ENCODE data around the gene DZIP1.
"Not testable (repeated sequence)": the region's sequence is repeated elsewhere in the genome, so short reads cannot be mapped to it uniquely, and the experiment has no call there.

The DZIP1 gene

DNA sequence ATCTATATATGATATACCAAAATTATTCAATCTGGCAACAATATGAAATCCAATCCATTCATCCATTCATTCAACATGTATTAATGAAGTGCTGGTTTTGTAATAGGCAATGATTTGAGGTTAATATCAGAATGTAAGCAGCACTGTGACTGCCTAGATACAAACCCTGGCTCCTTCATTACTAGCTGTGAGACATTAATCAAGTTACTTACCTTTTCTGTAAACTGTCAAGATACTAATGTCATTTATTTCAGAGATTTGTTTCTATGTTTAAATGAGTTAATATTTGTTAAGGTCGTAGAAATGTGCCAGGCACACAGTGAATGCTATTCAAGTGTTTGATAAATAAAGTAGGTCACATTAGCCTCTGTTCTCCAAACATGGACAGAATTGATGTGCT lies 51.0 kb downstream of the DZIP1 start:
- DNase-seq = no peak

DNA sequence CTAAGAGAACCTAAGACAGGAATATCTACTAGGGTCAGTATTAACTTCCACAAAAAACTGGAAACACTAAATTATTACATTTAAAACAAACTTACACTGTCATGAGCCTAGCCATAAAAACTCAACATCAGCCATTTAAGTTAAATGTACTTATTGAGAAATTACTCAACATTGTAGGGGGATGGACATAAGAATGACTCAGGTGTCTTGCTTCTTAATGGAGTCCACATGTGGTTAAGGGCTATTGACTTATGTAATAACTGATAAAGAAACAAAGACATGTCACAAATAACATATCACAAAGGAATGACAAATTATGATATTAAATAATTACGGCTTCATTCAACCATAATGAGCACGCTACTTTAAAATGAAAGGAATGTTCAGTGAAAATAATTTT lies 55.8 kb downstream of the DZIP1 start:
- DNase-seq = no peak

DNA sequence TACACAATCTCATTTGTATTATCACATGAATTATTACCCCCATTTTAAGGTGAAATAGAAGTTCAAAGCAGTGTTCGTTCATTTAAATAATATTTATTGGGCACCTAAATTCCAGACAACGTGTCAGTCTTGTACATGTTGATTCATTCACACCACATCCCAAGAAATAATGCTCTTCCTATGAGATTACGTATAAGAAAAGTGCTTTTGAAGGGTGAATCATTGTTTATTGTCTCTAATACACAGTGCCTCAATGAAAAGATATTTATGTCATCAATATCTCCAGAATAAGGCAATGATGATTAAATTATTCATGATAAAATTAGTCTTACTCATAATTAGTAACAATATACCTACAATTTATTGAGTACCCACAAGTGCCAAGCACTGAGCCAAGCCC lies 56.4 kb downstream of the DZIP1 start:
- no peak for DNase-seq

DNA sequence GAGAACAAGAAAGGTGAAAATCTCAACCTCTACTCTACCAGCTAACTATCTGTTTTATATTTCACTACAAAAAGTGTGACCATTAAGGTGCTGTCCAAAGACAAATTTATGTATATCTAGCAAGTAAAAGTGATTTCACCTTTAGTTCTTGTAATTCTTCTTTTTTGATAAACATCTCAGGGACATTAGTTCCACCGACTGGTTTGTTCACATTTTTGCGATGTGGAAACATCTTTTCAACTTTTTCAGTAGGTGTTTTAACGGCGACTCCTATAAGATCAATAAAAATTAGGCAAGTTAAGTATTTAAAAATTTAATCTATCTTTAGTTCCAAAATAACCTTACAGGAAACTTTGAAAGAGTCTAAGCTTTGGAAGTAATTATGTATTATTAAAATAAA lies 58.6 kb downstream of the DZIP1 start:
- no peak for DNase-seq

DNA sequence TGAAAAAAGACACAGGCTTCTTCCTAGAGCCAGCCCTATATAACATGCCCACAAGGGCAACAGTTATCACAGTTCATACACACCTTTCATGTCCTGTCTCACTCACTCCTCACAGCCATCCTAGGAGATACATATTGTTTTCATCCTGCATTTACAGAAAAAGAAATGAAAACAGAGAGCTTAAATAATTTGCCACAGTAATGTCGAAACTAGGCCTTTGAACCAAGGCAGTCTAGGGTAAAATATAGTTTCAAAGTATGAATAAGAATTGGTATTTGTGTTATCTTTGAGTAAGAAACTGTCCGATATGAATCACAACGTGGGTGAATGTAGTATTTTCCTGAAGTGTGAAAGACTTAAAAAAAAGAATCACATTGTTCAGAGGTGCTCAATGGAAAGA lies 65.2 kb downstream of the DZIP1 start:
- DNase-seq = no peak

DNA sequence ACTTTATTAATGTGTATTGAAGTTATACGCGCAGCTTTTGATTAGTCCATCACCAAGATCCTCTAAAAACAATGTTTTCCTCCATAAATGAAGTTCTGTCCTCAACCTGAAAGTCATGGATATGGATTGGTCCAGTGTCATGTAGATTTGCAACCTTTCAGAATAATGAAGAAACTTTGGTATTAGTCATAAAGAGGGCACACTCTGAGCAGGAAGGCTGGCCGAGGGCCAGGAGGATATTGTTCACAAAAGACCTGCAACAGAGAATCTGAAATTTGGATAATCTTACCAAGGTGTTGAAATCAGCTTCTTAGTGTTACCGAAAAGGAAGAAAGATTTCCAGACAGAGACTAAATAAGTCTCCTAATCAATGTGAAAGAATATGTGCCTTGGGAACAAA lies 71.3 kb downstream of the DZIP1 start:
- DNase-seq = no peak

DNA sequence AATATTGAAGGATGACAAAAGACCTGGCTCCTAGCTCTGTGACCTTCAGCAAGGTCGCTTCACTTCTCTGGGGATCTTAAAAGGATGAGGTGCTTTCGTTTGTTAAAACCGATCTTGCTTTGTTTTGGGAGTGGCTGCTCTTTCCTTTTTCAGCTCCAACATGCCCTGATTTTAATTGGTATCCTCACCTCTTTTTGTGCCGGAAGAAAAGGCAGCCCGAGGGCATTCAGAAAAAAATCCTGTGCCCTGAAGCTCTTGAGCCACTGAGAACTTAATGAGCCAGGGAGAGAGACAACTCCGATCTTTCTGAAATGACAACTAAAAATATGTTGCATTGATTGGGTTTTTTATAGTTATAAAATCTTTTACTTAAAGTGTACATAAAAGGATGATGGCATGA lies 72.6 kb downstream of the DZIP1 start:
- no peak for DNase-seq

DNA sequence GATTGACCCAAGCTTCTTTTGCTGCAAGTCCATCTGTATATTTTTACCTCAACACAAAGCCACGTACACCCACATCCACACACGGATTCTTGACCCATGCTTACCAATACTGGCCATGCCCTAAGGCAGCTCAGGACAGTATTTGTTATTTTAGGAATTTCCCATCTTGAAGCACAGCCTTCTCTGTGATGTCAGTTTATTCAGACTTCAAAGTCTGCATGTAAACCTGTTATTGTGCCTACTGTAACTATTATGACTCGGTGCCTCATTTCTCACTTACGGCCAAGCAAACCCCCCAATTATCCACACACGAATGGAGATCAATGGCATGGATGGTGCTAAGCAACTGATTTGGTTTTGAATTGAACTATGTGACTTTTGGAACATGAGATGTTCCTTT lies 74.5 kb downstream of the DZIP1 start:
- DNase-seq = no peak

DNA sequence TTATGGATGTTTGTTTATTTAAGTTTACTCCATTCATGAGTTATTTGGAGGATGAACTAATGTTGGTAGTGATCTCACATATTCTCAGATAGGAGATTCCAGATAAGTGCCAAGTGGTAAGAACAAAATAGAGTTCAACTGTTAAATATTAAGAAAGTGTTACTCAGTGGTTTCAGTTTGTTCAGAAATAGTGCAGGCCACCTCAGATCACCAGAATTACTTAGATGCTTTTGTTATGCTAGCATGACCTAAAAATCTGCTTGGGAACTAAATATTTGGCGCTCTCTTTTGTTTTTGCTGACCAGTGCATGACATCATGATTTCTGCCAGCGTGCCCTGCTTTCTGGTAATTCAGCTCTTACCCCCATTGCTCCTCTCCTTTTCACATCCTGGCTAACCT lies 76.4 kb downstream of the DZIP1 start:
- no peak for DNase-seq

DNA sequence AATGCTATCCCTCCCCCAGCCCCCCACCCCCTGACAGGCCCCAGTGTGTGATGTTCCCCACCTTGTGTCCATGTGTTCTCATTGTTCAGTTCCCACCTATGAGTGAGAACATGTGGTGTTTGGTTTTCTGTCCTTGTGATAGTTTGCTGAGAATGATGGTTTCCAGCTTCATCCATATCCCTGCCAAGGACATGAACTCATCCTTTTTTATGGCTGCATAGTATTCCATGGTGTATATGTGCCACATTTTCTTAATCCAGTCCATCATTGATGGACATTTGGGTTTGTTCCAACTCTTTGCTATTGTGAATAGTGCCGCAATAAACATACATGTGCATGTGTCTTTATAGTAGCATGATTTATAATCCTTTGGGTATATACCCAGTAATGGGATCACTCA lies 78.7 kb downstream of the DZIP1 start:
- DNase-seq = not testable (repeated sequence)

DNA sequence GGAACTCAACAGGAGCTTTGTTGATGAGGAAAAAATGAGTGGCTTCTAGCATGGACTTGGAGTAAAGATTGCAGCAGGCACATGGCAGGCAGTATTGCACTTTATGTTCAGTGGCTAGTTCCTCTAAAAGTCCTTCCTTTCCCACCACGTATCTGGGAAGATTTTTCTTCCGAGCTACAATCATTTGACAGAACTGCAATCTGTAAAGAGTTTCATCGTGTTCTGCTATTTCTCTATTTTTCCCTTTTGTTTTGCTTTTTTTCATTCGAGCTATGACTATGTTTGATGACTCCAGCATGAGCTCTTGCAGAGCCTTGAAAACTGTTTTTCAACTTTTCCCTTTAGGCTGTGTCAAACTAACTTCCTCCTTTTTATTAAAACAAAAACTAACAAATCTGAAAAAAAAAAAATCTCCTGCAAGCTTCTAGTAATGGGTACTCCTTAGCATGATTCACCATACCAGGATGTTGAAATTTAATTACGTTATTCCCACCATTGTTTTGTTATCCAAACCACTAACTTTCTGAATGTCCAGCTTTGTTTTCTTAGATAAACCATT lies 79.7 kb downstream of the DZIP1 start:
- no peak for DNase-seq

DNA sequence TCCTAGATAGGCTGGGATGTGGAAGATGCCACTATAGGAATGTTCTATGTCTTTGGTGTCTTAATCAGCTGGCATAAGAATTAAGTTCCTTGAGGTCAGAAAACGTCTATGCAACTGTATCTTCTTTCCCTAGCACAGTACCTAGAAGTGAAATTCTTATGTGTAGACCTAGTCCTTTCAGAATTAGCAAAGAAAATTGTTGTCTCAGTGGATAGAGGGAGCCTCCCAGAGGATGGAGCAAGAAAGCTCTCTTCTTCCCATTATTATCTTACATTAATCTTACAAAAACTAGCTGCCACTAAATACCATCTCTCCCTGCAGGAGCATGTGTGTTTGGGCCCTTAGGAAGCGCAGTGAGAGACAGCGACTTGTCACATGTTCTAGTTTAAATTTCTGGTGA lies 80.4 kb downstream of the DZIP1 start:
- no peak for DNase-seq

DNA sequence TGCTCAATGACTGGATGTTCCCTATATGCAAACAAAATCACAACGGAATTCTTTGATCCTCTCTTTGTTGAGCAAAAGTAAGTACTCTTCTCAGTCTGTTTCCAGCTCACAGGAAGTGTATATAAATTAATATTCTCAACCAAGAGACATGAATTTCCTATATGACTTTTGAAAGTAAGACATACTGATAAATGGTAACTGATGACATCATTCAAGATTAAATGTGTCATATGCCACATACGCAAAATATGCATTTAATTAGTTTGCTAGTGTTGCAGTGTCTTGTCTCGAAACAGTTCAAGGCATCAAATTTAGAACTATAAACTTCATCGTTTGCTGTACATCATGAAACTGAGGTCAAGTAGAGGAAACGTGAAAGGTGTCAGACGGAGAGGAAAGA lies 84.1 kb downstream of the DZIP1 start:
- no peak for DNase-seq

DNA sequence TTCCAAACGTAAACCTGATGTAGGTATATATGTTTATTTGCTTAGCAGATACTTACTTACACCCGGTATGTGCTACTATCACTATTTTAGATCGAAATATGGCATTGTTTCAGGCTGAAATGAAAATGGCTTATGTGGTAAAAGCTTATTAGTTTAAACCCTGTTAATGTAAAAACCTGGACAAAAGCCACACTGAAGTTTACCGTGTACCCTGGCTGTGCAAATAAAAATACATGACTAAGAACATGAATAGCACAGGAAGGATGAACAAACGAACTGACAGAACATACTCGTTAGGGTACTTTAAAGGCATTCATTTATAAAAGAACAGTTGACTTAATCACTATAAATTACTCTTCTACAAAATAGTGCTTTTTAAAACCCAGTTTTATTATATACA lies 85.4 kb downstream of the DZIP1 start:
- DNase-seq = no peak

DNA sequence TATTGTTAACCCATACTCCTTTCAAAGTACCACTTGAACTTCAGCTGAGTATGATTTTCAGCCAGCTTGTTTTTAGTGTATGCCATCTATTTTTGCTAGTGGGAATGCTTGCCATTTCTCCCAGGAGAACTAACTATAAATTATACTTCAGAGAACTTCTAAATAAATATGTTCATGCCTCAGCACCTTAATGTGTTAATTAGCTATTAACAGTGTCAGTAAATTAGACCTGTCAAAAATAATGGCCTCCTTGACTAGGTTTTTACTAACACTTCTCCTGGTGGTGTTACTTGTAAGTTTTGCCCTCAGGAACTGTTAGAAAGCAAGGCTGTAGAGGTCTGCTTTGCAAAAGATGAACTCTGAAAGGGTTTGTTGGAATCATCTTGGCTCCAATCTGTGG lies 87.5 kb downstream of the DZIP1 start:
- no peak for DNase-seq

DNA sequence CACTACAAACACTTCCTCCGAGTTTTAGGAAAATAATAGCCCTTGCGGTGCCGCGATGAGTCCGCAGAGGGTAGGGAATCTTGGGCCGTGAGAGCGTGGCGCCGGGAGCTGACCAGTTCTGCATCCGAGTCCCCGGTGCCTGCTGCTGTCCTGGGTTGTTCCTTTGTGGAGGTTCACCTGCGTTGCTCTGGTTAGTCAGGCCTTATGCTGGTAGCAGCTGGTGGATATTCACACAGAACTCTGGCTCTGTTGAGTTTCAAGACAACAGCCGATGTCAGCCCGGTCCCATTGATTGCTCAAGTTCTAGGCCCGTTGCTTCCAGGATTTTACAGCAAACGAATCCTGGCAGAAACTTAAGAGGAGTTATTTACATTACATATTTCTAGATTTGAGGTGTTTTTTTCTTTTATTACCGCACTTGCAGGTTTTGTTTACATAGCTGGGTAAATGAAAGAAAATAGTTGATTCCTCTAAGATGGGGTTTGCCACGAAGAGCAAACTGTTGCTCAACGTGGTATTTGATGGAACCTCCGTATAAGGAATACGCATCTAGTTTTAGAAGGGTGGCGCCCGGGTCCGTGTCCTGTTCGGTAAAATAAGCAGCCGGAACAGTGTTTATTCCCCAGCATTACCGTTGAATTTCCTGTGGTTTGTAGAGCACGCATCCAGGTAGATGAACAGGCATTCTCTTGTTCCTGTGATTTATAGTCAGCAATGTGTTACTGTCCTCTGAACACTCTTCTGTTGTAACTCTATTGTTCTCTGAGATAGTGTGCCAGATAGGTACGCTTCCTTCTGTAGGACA lies 90.7 kb downstream of the DZIP1 start:
- DNase-seq = no peak

DNA sequence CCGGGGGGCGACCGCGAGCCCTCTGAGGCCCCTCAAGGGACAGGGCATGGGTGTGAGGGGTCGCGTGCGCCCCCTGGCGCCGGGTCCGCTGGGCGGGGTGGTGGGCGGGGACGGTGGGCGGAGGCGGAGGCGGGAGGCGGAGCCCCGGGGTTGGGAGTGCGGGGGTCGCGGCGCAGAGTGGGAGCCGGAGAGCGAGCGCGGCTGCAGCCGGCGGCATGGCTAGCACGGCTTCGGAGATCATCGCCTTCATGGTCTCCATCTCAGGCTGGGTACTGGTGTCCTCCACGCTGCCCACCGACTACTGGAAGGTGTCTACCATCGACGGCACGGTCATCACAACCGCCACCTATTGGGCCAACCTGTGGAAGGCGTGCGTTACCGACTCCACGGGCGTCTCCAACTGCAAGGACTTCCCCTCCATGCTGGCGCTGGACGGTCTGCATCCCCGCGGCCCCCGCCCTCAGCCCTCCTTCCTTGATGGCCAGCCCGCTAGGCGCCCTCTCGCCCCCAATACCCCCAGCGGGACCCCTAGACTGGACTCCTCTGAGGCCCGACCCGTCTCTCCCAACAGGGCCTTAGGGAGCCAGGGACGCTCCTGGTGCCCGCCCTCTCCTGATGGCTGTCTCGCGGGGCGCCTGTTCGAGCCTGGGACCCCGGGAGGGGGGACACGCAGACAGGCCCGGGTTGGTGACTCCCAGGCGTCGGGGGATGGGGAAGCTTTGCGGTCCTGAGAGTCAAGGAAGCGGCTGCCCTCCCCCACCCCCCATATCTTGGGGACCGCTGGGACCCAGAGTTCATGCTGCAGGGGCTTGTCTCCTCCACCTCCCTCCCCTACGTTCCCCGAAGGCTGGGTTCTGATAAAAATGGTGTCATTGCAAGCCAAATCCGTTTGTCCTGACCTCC lies 91.7 kb downstream of the DZIP1 start, which contains the start of gene CLDN10:
TSS of gene CLDN10 (plus strand) at position 182 of the 903 bp plus-strand sequence. CDS start at position 216, 34 bp downstream.
- no peak for DNase-seq

DNA sequence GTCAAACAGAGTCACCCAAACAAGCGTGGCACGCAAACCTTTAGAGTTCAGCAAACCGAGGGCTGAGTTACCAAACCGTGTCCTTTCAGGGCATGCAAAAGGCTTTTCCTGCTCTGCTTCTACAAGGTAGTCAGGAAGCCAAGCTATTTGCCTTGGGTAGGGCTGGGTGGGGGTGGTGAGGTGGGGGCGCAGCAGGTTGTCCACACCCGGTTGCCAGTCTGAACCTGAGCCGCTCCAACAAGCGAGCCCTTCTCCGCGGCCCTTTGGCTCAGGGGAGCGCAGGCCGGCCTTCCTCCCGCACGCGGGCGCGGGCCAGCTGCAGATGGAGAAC lies 92.3 kb downstream of the DZIP1 start:
- no peak for DNase-seq

DNA sequence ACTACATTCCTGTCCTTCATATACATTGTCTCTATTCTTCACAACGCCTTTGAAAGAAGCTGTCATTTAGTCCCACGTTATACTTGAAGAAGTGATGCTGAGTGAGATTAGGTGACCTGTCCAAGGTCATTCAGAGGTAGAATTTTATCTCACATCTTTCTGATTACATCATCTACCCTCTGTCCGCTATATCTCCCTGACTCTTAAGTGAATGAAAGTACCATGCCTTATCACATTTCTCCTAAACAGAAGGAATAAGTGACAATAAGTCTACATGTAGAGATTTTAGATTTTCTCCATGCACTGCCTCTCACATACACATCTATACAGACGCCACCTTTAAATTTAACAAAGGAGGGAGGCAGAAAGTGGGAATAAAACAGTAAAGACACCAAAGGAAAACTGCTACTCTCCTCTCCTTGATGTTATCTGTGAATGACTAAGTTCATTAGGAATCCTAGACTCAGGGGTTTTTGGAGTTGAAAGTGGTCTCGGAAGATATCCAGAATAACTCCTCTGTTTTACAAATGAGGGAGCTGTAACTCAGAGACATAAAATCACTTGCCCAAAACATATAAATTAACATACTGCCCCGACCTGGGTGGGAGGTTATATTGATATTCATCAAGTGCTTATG lies 96.9 kb downstream of the DZIP1 start:
- DNase-seq = no peak

DNA sequence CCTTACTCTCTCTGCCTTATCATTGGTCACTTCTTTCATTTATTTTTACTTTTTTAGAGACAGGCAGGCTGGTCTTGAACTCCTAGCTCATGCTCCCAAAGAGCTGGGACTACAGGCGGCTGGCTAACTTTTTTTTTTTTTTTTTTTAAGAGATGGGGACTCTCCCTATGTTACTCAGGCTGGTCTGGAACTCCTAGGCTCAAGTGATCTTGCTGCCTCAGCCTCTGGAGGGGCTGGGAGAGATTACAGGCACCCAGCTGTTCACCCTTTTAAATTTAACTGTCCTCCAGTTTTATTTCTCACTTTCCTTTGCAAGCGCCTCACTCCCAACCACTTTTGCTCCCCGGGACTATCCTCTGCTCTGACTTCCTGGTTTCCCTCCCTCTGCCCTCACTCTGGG lies 97.6 kb downstream of the DZIP1 start:
- no peak for DNase-seq

DNA sequence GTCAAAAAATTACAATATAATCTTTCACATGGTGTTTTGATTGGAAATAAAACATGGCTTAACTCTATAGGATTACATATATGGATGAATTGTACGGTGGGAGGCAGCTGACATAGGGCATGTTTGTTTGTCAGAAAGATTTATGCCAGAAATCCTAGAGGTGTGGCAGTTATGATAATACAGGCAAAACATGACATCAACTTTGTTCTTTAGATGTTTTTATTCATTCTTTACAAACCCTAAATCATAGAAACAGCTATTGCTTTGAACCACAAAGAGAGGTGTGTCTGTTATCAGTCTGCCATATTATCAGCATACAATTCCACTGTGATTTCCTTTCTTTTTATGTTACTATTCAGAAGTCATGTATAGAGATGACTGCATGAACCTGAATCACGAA lies 100.2 kb downstream of the DZIP1 start:
- DNase-seq = no peak

DNA sequence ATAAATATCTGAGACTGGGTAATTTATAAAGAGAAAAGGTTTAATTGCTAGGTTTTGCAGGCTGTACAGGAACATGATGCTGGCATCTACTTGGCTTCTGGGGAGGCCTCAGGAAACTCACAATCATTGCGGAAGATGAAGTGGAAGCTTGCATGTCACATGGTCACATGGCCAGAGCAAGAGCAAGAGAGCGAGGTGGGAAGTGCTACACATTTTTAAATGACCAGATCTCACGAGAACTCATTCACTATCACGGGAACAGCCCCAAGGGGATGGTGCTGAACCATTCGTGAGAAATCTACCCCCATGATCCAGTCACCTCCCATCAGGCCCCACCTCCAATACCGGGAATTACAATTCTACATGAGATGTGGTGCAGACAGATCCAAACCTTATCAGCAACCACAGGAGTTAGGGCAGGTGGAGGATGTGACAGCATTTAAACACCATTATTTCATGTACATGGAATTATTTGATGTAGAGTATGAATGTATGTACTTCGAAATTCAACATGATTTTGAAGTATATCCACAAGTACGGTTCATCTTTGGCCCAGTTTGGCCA lies 102.5 kb downstream of the DZIP1 start:
- no peak for DNase-seq

DNA sequence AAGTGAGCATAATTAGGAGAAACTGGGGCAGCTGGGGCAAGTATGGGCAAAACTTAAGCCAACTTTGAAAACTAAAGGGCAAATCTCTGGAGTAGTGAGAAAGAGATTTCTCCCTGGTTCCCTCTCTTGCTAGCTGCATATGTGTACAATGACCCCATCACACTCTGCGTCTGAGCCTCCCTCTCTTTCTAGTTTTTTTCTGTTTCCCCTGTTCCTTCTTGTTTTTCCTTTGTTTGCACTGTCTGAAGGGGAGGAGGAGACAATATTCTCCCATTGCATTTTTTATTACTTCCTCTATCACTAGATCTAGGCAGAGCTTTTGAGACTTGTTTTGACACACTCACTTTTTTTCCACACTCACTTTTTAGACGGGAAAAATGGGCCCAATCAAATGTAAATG lies 103.2 kb downstream of the DZIP1 start:
- DNase-seq = no peak

Measured in T1000 (cell line).